Measurements from ENCODE around the gene NR5A1.

Gene NR5A1

DNA sequence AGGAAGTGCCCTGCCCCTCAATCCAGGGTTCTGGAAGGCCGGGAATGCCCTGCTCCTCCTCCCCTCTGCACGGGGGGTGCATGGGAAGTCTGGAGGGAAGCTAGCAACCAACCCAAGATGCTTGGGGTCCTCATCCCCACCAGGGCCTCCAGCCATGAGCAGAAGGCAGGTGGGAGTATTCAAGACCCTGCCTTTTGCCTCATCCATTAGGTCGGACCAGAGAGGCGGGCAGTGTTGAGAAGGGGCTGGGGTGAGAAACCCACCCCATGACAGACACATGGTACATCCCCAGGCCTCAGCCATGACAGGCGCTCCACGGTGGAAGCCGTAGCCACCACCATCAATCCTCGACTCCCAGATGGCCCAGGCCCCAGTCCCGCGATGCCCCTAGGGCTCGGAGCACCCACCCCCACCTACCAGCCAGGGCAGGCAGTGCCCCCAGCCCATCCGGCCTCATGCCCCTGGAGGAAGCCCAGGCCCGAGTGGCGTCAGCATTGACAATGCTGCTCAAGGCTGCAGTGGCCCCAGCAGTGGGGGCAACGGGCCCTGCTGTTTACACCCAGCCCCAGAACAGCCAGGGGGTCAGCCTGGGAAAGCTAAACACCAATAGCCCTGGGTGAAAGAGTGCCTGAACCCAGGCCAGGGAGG, 8.6 kb downstream of the NR5A1 start:
- TF ChIP-seq, protein P1, sequence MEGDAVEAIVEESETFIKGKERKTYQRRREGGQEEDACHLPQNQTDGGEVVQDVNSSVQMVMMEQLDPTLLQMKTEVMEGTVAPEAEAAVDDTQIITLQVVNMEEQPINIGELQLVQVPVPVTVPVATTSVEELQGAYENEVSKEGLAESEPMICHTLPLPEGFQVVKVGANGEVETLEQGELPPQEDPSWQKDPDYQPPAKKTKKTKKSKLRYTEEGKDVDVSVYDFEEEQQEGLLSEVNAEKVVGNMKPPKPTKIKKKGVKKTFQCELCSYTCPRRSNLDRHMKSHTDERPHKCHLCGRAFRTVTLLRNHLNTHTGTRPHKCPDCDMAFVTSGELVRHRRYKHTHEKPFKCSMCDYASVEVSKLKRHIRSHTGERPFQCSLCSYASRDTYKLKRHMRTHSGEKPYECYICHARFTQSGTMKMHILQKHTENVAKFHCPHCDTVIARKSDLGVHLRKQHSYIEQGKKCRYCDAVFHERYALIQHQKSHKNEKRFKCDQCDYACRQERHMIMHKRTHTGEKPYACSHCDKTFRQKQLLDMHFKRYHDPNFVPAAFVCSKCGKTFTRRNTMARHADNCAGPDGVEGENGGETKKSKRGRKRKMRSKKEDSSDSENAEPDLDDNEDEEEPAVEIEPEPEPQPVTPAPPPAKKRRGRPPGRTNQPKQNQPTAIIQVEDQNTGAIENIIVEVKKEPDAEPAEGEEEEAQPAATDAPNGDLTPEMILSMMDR (conservative IDR thresholded peaks at IDR 0.05), result no peak
- no peak for TF ChIP-seq ZFX (IDR thresholded peaks at IDR 0.05)

GRCh38 chr9:124498040-124498439, 9.2 kb downstream of the NR5A1 start:
- no peak for TF ChIP-seq ZFX (IDR thresholded peaks at IDR 0.05)
- TF ChIP-seq, protein P1 (conservative IDR thresholded peaks at IDR 0.05), result no peak
- H3K27ac ChIP-seq, result no peak overlapping the region

More for the DNA sequence above, 8.6 kb downstream of the NR5A1 start:
- no peak overlapping the region for H3K27ac ChIP-seq

DNA sequence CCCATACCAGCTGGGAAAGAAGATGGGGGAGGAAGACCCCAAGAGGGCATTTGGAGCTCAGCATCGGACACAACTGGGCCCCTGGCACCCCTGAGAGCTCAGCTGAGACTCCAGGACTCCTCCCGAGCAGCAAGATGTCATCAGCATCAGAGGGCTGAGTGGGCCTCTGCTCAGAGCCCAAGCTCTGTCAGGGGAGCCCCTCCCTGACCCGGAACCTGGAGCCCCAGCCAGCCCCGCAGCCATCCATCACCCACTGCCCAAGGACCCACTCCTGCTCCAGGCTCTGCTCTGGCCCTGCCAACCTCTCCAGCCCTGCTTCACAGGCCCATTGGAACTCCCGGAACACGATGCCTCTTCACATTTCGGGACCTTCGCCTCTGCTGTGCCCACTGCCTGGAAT, 9.8 kb downstream of the NR5A1 start:
- H3K27ac ChIP-seq, result no peak overlapping the region
- TF ChIP-seq, protein P1 (conservative IDR thresholded peaks at IDR 0.05), result no peak
- TF ChIP-seq ZFX (IDR thresholded peaks at IDR 0.05), result no peak

DNA sequence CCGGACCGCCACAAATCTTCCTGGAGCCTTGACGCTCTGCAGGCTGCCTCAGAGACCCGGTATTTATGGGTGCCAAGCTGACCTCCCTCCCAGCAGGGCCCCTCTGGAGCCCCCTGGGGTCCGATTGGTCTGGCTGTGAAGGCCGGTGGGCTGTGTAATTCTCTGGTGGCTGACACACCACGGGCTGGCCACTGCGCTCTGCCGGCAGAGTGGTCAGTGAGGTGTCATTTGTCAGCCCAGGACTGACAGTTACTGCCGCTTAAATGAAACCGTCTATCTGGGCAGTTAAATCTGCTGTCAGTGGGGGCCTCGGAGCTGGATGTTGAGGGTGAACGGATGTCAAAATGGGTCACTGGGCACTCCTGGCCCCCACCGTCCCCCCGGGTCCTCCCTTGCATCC, 10.7 kb downstream of the NR5A1 start:
- TF ChIP-seq, protein P1 (conservative IDR thresholded peaks at IDR 0.05), result no peak
- TF ChIP-seq ZFX (IDR thresholded peaks at IDR 0.05), result no peak
- H3K27ac ChIP-seq, result no peak overlapping the region

GRCh38 chr9:124496075-124496449, 11.1 kb downstream of the NR5A1 start:
- TF ChIP-seq, protein P1 (conservative IDR thresholded peaks at IDR 0.05), result no peak
- no peak for TF ChIP-seq ZFX (IDR thresholded peaks at IDR 0.05)
- no peak overlapping the region for H3K27ac ChIP-seq

GRCh38 chr9:124495126-124496074, 11.8 kb downstream of the NR5A1 start:
- no peak overlapping the region for H3K27ac ChIP-seq
- TF ChIP-seq, protein P1 (conservative IDR thresholded peaks at IDR 0.05), result no peak
- TF ChIP-seq ZFX (IDR thresholded peaks at IDR 0.05), result no peak
